Neural progenitor cell (in vitro differentiated cells): ENCODE data around the gene SERPINB10.

Source experiments
- CTCF ChIP-seq: fragments of 200-600 bp; sonication (generic); IDR thresholded peaks from 2 replicates; pipeline ENCODE4 v1.5.1; 2017; ENCODE audit warnings: antibody characterized with exemption, mild to moderate bottlenecking
- EZH2 ChIP-seq: fragments of 200-600 bp; sonication (generic); IDR thresholded peaks from 2 replicates; pipeline ENCODE4 v1.6.1; 2017; ENCODE audit warnings: antibody characterized with exemption, mild to moderate bottlenecking, moderate library complexity
- EZH2phosphoT487 ChIP-seq: fragments of 200-600 bp; sonication (generic); IDR thresholded peaks from 2 replicates; pipeline ENCODE4 v1.6.1; 2017; ENCODE audit warnings: antibody characterized with exemption

- TF ChIP-seq CTCF, result no peak
- no peak for TF ChIP-seq EZH2
- TF ChIP-seq EZH2phosphoT487, result no peak
These were observed 35.2 kb upstream of the SERPINB10 start for GRCh38 chr18:63872586-63872985.
